ENCODE data around the gene ZFYVE9.

GRCh38 chr1:52186449-52186848 is 44.6 kb downstream of the ZFYVE9 start:
- no peak for TF ChIP-seq EP300 (IDR thresholded peaks at IDR 0.05; ENCODE audit: low read length)
- TF ChIP-seq COPS2 (conservative IDR thresholded peaks at IDR 0.05) = no peak
- no peak for TF ChIP-seq REST (IDR thresholded peaks at IDR 0.05; ENCODE audit: borderline replicate concordance)
- no peak for TF ChIP-seq REST (CRISPR knock-in tag; IDR thresholded peaks at IDR 0.05; ENCODE audit: low read depth)
- TF ChIP-seq ZNF512 (tag; IDR thresholded peaks at IDR 0.05) = no peak
- no peak for TF ChIP-seq ZBTB43 (CRISPR knock-in tag; IDR thresholded peaks at IDR 0.05)
- no peak for TF ChIP-seq POLR2A (conservative IDR thresholded peaks at IDR 0.05)
- TF ChIP-seq STAT6 (CRISPR knock-in tag; IDR thresholded peaks at IDR 0.05) = no peak
- TF ChIP-seq KLF13 (tag; IDR thresholded peaks at IDR 0.05; ENCODE audit: borderline replicate concordance, low read depth) = no peak
- TF ChIP-seq MAX (CRISPR knock-in tag; IDR thresholded peaks at IDR 0.05) = no peak
- TF ChIP-seq ZNF232 (CRISPR knock-in tag; IDR thresholded peaks at IDR 0.05) = no peak
- no peak for TF ChIP-seq SNIP1 (IDR thresholded peaks at IDR 0.05; ENCODE audit: low read depth)

Measured in K562 (cell line).